ENCODE results near the gene FAT1.

FAT1 gene

GRCh38 chr4:186633844-186634243 is 89.8 kb downstream of the FAT1 start:
- no peak overlapping the region for H3K27ac Mint-ChIP-seq
- no peaks in the 10 kb centered on the region for H3K27me3 Mint-ChIP-seq (ENCODE audit: low read depth)
- H3K4me3 Mint-ChIP-seq, result no peak overlapping the region
- DNase-seq (ENCODE audit: low spot score), result no peak
- H3K4me1 Mint-ChIP-seq (ENCODE audit: low read depth), result no peaks in the 10 kb centered on the region
- peaks cover 15% of the 10 kb centered on the region for H3K9me3 Mint-ChIP-seq
- no peaks in the 10 kb centered on the region for H3K36me3 Mint-ChIP-seq (ENCODE audit: low read depth)

- no peak overlapping the region for H3K27ac Mint-ChIP-seq
- peaks cover 21% of the 10 kb centered on the region for H3K9me3 Mint-ChIP-seq
- H3K27me3 Mint-ChIP-seq (ENCODE audit: low read depth), result no peaks in the 10 kb centered on the region
- H3K4me1 Mint-ChIP-seq (ENCODE audit: low read depth), result peaks cover 10% of the 10 kb centered on the region
- no peaks in the 10 kb centered on the region for H3K36me3 Mint-ChIP-seq (ENCODE audit: low read depth)
- DNase-seq (ENCODE audit: low spot score), result no peak
- no peak overlapping the region for H3K4me3 Mint-ChIP-seq
These were observed 93.5 kb downstream of the FAT1 start for GRCh38 chr4:186630128-186630527.

- Mint-ChIP-seq H3K27ac (peak overlapping the region; percentile 69), H3K4me3 (peak overlapping the region; percentile 45), H3K9me3 (peaks cover 17% of the 10 kb centered on the region), H3K4me1 (ENCODE audit: low read depth) (peaks cover 10% of the 10 kb centered on the region), H3K27me3 (ENCODE audit: low read depth) (no peaks in the 10 kb centered on the region), H3K36me3 (ENCODE audit: low read depth) (no peaks in the 10 kb centered on the region)
- DNase-seq (ENCODE audit: low spot score), result no peak
These were observed 95.5 kb downstream of the FAT1 start for GRCh38 chr4:186628058-186628711.

GRCh38 chr4:186627226-186627865 is 96.3 kb downstream of the FAT1 start:
- peak overlapping the region; percentile 15 for H3K27ac Mint-ChIP-seq
- peaks cover 17% of the 10 kb centered on the region for H3K9me3 Mint-ChIP-seq
- H3K4me3 Mint-ChIP-seq, result peak overlapping the region; percentile 45
- H3K4me1 Mint-ChIP-seq (ENCODE audit: low read depth), result peaks cover 10% of the 10 kb centered on the region
- DNase-seq (ENCODE audit: low spot score), result no peak
- H3K27me3 Mint-ChIP-seq (ENCODE audit: low read depth), result no peaks in the 10 kb centered on the region
- no peaks in the 10 kb centered on the region for H3K36me3 Mint-ChIP-seq (ENCODE audit: low read depth)

- Mint-ChIP-seq H3K4me3 (no peak overlapping the region), H3K9me3 (peaks cover 5% of the 10 kb centered on the region), H3K27ac (no peak overlapping the region), H3K4me1 (ENCODE audit: low read depth) (peaks cover 10% of the 10 kb centered on the region), H3K27me3 (ENCODE audit: low read depth) (no peaks in the 10 kb centered on the region), H3K36me3 (ENCODE audit: low read depth) (no peaks in the 10 kb centered on the region)
- DNase-seq (ENCODE audit: low spot score), result no peak
These were observed 98.7 kb downstream of the FAT1 start for GRCh38 chr4:186624951-186625350.

GRCh38 chr4:186623546-186623945 is 100.1 kb downstream of the FAT1 start:
- Mint-ChIP-seq H3K27me3 (ENCODE audit: low read depth) (no peaks in the 10 kb centered on the region), H3K27ac (no peak overlapping the region), H3K9me3 (peaks cover 5% of the 10 kb centered on the region), H3K4me1 (ENCODE audit: low read depth) (peaks cover 10% of the 10 kb centered on the region), H3K4me3 (no peak overlapping the region), H3K36me3 (ENCODE audit: low read depth) (no peaks in the 10 kb centered on the region)
- DNase-seq (ENCODE audit: low spot score), result no peak

- H3K4me3 Mint-ChIP-seq, result no peak overlapping the region
- H3K4me1 Mint-ChIP-seq (ENCODE audit: low read depth), result peaks cover 5% of the 10 kb centered on the region
- H3K27me3 Mint-ChIP-seq (ENCODE audit: low read depth), result no peaks in the 10 kb centered on the region
- DNase-seq (ENCODE audit: low spot score), result no peak
- peaks cover 2% of the 10 kb centered on the region for H3K9me3 Mint-ChIP-seq
- no peak overlapping the region for H3K27ac Mint-ChIP-seq
- H3K36me3 Mint-ChIP-seq (ENCODE audit: low read depth), result no peaks in the 10 kb centered on the region
These were observed 100.7 kb downstream of the FAT1 start for GRCh38 chr4:186622788-186623464.

GRCh38 chr4:186621959-186622553 is 101.6 kb downstream of the FAT1 start:
- Mint-ChIP-seq H3K9me3 (no peaks in the 10 kb centered on the region), H3K27me3 (ENCODE audit: low read depth) (no peaks in the 10 kb centered on the region), H3K36me3 (ENCODE audit: low read depth) (no peaks in the 10 kb centered on the region), H3K4me3 (no peak overlapping the region), H3K4me1 (ENCODE audit: low read depth) (no peaks in the 10 kb centered on the region), H3K27ac (no peak overlapping the region)
- DNase-seq (ENCODE audit: low spot score), result no peak

GRCh38 chr4:186619088-186619487 is 104.6 kb downstream of the FAT1 start:
- Mint-ChIP-seq H3K4me1 (ENCODE audit: low read depth) (no peaks in the 10 kb centered on the region), H3K27ac (no peak overlapping the region)

GRCh38 chr4:186617921-186618320 is 105.7 kb downstream of the FAT1 start:
- Mint-ChIP-seq H3K9me3 (peaks cover 12% of the 10 kb centered on the region), H3K4me1 (ENCODE audit: low read depth) (no peaks in the 10 kb centered on the region), H3K27me3 (ENCODE audit: low read depth) (no peaks in the 10 kb centered on the region), H3K27ac (no peak overlapping the region), H3K36me3 (ENCODE audit: low read depth) (no peaks in the 10 kb centered on the region), H3K4me3 (no peak overlapping the region)
- no peak for DNase-seq (ENCODE audit: low spot score)

More at GRCh38 chr4:186619088-186619487, 104.6 kb downstream of the FAT1 start:
- no peak overlapping the region for H3K4me3 Mint-ChIP-seq
- no peaks in the 10 kb centered on the region for H3K27me3 Mint-ChIP-seq (ENCODE audit: low read depth)
- H3K9me3 Mint-ChIP-seq, result peaks cover 12% of the 10 kb centered on the region
- no peak for DNase-seq (ENCODE audit: low spot score)
- no peaks in the 10 kb centered on the region for H3K36me3 Mint-ChIP-seq (ENCODE audit: low read depth)

- H3K27me3 Mint-ChIP-seq (ENCODE audit: low read depth), result no peaks in the 10 kb centered on the region
- no peaks in the 10 kb centered on the region for H3K36me3 Mint-ChIP-seq (ENCODE audit: low read depth)
- no peak for DNase-seq (ENCODE audit: low spot score)
- H3K4me1 Mint-ChIP-seq (ENCODE audit: low read depth), result no peaks in the 10 kb centered on the region
- no peak overlapping the region for H3K4me3 Mint-ChIP-seq
- H3K9me3 Mint-ChIP-seq, result peaks cover 9% of the 10 kb centered on the region
- H3K27ac Mint-ChIP-seq, result no peak overlapping the region
These were observed 116.2 kb downstream of the FAT1 start for GRCh38 chr4:186607490-186607889.

- Mint-ChIP-seq H3K36me3 (ENCODE audit: low read depth) (no peaks in the 10 kb centered on the region), H3K27ac (no peak overlapping the region), H3K4me1 (ENCODE audit: low read depth) (no peaks in the 10 kb centered on the region), H3K27me3 (ENCODE audit: low read depth) (no peaks in the 10 kb centered on the region), H3K4me3 (no peak overlapping the region), H3K9me3 (peaks cover 9% of the 10 kb centered on the region)
- DNase-seq (ENCODE audit: low spot score), result no peak
These were observed 117.1 kb downstream of the FAT1 start for GRCh38 chr4:186606591-186606992.

GRCh38 chr4:186605261-186605865 is 118.3 kb downstream of the FAT1 start:
- H3K36me3 Mint-ChIP-seq (ENCODE audit: low read depth), result no peaks in the 10 kb centered on the region
- DNase-seq (ENCODE audit: low spot score), result no peak
- no peak overlapping the region for H3K27ac Mint-ChIP-seq
- H3K27me3 Mint-ChIP-seq (ENCODE audit: low read depth), result no peaks in the 10 kb centered on the region
- peaks cover 9% of the 10 kb centered on the region for H3K9me3 Mint-ChIP-seq
- H3K4me3 Mint-ChIP-seq, result no peak overlapping the region
- no peaks in the 10 kb centered on the region for H3K4me1 Mint-ChIP-seq (ENCODE audit: low read depth)

Measured in T-helper 2 cell treated with Interferon-gamma antibody and Interleukin-4, amounts not matched to agents 5 μg/mL and 100 μg/mL, for 36 hours (primary cell).